Keratinocyte (primary cell): ENCODE results near the gene DDX43.

ENCODE experiments used
- CTCF ChIP-seq, 3 experiments: IDR thresholded peaks in 1 of 3; conservative IDR thresholded peaks in 1 of 3; optimal IDR thresholded peaks in 1 of 3; 2 replicates in 2 of 3; 3 replicates in 1 of 3; pipeline versions ENCODE3 to v1.5.1; 2011; ENCODE audit warnings: low read length in 3 of 3, mild to moderate bottlenecking in 3 of 3, moderate library complexity in 2 of 3, control low read depth in 1 of 3, inconsistent platforms in 1 of 3; ENCODE audit not compliant: insufficient read depth in 2 of 3; ENCODE audit errors: extremely low read depth in 1 of 3
- EZH2 ChIP-seq: IDR thresholded peaks from one replicate; pipeline ENCODE4 v1.6.1; 2012; ENCODE audit warnings: inconsistent platforms, mild to moderate bottlenecking, low read length, moderate library complexity

GRCh38 chr6:73382462-73383113 is 12.0 kb upstream of the DDX43 start:
- TF ChIP-seq CTCF (optimal IDR thresholded peaks at IDR 0.05 in 1 of 3, IDR thresholded peaks at IDR 0.05 in 1 of 3, conservative IDR thresholded peaks at IDR 0.05 in 1 of 3; ENCODE audit: extremely low read depth in 1 of 3, insufficient read depth in 2 of 3, low read length in 3 of 3) (no peak), EZH2 (no peak)
